ENCODE measurements around the gene LTA. TPM values are rescaled to one million over a fixed set of nuclear protein-coding genes. Genes with fewer than 3 reads are reported as not detected.

The LTA gene
- total and polyA plus RNA-seq, 12 donors: 0.06 to 0.86 (median 0.29) TPM; not detected in 8

GRCh38 chr6:31540640-31541039 lies 31.4 kb upstream of the LTA start:
- Histone ChIP-seq H3K4me1 (peaks cover 22 to 54% (median 37%) of the 10 kb centered on the region in 9 donors), H3K9me3 (no peaks in the 10 kb centered on the region), H3K36me3 (peaks cover 0 to 48% (median 40%) of the 10 kb centered on the region in 9 donors), H3K27ac (peak overlapping the region in 8 of 10 donors; percentile 88 to 100 (median 95)), H3K27me3 (no peaks in the 10 kb centered on the region), H3K4me3 (peak overlapping the region; percentile 42 to 87 (median 73))
- DNase-seq (no peak), ATAC-seq (no peak)
- TF ChIP-seq CTCF (IDR thresholded peaks at IDR 0.05): no peak
- intact Hi-C loops (cut with DNase I): loop anchor here in 6 of 10 donors (2.0 to 10.0 kb wide), 7 partner anchors 42 to 414 kb away; partner anchors contain the start of genes MICB (in 4 of the 6), NELFE (in 3 of the 6), SKIC2 (in 3 of the 6) and CSNK2B (in 1 of the 6)
- WGBS, 2 donors: 13 to 15% methylated on average over 4 of the region's 4 CpGs

- DNase-seq (peak in 1 of 2 donors; percentile 58), ATAC-seq (peak; percentile 5 to 54 (median 30))
- Histone ChIP-seq H3K36me3 (peaks cover 0 to 43% (median 35%) of the 10 kb centered on the region in 9 donors), H3K27ac (peak overlapping the region; percentile 81 to 100 (median 93)), H3K9me3 (no peaks in the 10 kb centered on the region), H3K4me1 (peaks cover 22 to 52% (median 40%) of the 10 kb centered on the region in 9 donors), H3K4me3 (peak overlapping the region; percentile 42 to 87 (median 73)), H3K27me3 (no peaks in the 10 kb centered on the region)
- intact Hi-C loops (cut with DNase I): loop anchor here in 6 of 10 donors (2.0 to 10.0 kb wide), 7 partner anchors 42 to 414 kb away; partner anchors contain the start of genes MICB (in 4 of the 6), NELFE (in 3 of the 6), SKIC2 (in 3 of the 6) and CSNK2B (in 1 of the 6)
- WGBS, 2 donors: 0 to 1% methylated on average over 21 of the region's 21 CpGs
- TF ChIP-seq CTCF (IDR thresholded peaks at IDR 0.05): no peak
Measured at GRCh38 chr6:31541059-31541657, 30.9 kb upstream of the LTA start.

GRCh38 chr6:31541658-31542521 lies 30.2 kb upstream of the LTA start, which contains the start of gene DDX39B:
Gene DDX39B, minus strand, starts transcription at chr6:31542003. Its CDS starts 1,471 bp downstream, at chr6:31540532.
- TF ChIP-seq CTCF (IDR thresholded peaks at IDR 0.05): no peak
- H3K27me3 ChIP-seq: no peaks in the 10 kb centered on the region
- intact Hi-C loops (cut with DNase I): loop anchor here in 6 of 10 donors (2.0 to 10.0 kb wide), 8 partner anchors 43 to 413 kb away; partner anchors contain the start of genes MICB (in 4 of the 6), NELFE (in 3 of the 6), SKIC2 (in 3 of the 6) and CSNK2B (in 1 of the 6)
- ATAC-seq (peak; percentile 93 to 96 (median 94)), DNase-seq (peak; percentile 93 to 96)
- 0% methylated on average over 43 of the region's 43 CpGs for WGBS, 2 donors
- H3K4me1 ChIP-seq: peaks cover 22 to 55% (median 41%) of the 10 kb centered on the region in 9 donors
- H3K27ac ChIP-seq: peak within 1 kb of the TSS; percentile 81 to 100 (median 93)
- no peaks in the 10 kb centered on the region for H3K9me3 ChIP-seq
- peaks cover 0 to 36% (median 28%) of the 10 kb centered on the region in 9 donors for H3K36me3 ChIP-seq
- peak within 1 kb of the TSS; percentile 42 to 87 (median 73) for H3K4me3 ChIP-seq

GRCh38 chr6:31543639-31544038 lies 28.4 kb upstream of the LTA start:
- peaks cover 27 to 57% (median 45%) of the 10 kb centered on the region in 9 donors for H3K4me1 ChIP-seq
- WGBS, 2 donors: 93 to 98% methylated on average over 6 of the region's 6 CpGs
- no peak for ATAC-seq
- no peaks in the 10 kb centered on the region for H3K9me3 ChIP-seq
- peaks cover 0 to 19% (median 18%) of the 10 kb centered on the region in 9 donors for H3K36me3 ChIP-seq
- intact Hi-C loops (cut with DNase I): loop anchor here in 6 of 10 donors (2.0 to 10.0 kb wide), 7 partner anchors 46 to 411 kb away; partner anchors contain the start of genes MICB (in 3 of the 6), NELFE (in 3 of the 6), SKIC2 (in 3 of the 6) and CSNK2B (in 1 of the 6)
- DNase-seq: no peak
- H3K27me3 ChIP-seq: no peaks in the 10 kb centered on the region
- H3K4me3 ChIP-seq: no peak overlapping the region
- H3K27ac ChIP-seq: peak overlapping the region in 7 of 10 donors; percentile 81 to 100 (median 93)
- no peak for TF ChIP-seq CTCF (IDR thresholded peaks at IDR 0.05)
